Activated CD8-positive, alpha-beta memory T cell treated with anti-CD3 and anti-CD28 coated beads, Interleukin-2, amount 50 U/mL, for 4 hours (primary cell): ENCODE results near the gene TFB2M.
A peak's percentile ranks its signal among the peaks of the same experiment; 100 is the strongest.
"Not testable (repeated sequence)": the region's sequence is repeated elsewhere in the genome, so short reads cannot be mapped to it uniquely, and the experiment has no call there.

Source experiments
- DNase-seq: peaks from one replicate; pipeline ENCODE4 v3.0.0-alpha.2; 2020

Gene TFB2M

DNA sequence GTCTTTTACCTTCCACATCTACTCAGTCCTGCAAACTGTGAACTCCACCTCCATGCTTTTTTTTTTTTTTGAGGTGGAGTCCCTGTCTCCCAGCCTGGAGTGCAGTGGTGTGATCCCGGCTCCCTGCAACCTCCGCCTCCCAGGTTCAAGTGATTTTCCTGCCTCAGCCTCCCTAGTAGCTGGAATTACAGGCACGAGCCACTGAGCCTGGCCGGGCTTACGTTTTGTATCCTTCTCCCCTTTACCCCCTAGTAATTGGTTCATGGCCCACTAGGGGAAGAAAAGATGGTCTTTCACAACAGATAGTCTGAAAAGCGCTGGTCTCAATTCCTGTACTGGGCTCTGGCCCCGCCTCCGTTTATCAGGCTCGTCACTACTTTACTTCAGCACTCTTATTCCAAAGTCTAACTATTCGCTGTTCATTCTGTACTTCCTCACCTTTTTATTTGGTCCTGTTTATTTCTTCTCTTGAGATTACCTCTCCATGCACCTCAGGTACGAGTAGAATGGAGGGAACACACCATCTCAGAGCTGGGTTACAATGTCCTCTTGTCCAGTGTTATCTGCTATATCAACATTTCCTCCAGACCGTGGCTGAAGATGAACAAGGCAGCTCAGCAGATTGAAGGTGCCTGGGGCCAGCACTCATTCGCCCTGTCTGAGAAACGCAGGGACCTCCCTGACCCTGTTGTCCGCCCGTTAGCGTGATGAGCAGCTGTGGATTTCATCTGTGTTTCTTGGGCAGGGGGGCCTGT lies 16.4 kb upstream of the TFB2M start:
- no peak for DNase-seq

DNA sequence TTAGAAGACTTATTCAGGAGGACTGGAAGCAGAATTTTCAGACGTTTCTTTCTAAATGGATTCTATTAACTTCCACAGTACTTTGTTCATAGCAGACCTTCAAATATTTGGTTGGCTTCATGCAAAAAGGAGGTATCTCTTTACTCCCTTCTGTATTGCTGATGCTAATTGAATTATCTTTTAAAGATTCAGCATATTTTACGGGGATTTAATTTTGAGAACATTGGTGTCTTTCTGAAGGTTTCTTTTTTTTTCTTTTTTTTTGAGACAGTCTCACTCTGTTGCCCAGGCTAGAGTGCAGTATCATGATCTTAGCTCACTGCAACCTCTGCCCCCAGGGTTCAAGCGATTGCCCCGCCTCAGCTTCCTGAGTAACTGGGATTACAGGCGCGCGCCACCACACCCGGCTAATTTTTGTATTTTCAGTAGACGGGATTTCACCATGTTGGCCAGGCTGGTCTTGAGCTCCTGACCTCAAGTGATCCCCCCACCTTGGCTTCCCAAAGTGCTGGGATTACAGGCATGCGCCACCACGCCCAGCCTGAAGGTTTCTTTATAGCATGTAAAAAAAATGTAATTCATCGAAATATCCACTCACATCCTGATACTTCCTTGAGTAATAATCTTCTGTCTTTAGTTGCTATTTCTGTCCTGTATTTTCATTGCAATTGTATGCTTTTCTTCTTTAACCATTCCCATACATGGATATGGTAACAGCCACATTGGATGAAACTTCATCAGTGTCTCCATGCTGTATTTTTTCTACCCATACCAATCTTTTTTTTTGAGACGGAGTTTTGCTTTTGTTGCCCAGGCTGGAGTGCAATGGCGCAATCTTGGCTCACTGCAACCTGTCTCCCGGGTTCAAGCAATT lies 14.7 kb upstream of the TFB2M start:
- no peak for DNase-seq

DNA sequence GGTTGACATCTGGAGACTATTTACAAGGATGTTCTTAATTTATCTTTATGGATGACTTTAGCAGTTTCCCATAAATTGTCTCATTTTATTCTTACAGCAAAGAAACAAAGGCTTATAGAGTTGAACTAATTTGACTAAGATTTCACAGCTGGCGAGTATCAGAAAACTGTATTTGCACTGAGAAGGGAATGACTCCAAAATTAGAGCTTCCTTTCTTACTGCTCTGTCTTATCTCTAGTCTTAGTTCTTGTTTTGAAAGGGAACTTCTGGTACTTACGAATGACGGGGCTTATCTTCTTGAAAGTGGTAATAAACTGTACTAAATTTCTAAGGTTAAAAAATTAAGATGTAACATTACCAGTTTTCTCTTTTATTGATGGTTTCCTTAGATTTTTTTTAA lies 13.8 kb upstream of the TFB2M start:
- no peak for DNase-seq

DNA sequence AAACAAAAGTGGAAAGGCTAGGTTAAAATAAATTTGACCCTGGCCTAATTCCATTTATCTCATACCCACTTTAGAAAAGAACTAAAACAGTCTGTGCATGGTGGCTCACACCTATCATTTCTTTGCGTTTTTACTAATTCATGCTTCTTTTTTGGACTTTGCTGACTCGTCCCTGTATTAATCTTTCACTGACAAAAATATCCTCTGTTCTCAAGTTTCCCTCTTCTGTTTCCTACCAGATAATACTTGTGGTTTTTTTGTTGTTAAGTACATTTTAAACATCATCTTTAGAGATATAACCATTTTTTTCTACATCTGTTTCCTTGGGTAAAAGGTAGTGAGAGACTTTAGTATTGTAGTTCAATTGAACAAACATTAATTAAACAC lies 11.7 kb upstream of the TFB2M start:
- no peak for DNase-seq

DNA sequence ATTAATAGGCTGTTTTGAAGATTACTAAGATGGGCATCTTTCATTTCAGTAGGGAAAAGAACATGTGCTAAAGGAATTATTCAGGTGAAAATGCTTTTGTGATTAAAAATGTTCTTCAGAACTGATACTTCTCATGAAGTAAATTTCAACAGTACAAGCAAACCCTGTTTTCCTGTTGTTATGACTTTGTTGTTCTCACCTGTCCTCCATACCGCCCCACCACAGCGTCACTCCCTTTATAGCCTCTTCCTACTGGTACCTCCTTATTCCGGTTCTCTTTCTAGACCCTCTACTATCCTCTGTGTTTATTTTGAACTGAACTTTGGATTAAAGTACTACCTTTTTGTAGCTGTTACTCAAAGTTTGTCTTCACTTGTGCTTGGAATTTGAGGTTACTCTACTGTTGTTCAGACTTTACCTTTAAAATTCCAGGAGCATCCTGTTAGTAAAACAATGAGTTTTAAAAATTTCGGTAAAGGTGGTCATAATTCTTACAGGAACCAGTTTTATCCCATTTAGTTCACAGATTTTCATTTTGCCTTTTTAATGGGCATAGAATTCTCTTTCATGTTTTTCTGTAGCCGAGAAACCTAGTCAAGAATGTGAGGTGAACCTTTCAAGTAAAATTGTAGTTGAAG lies 11.1 kb upstream of the TFB2M start:
- no peak for DNase-seq

DNA sequence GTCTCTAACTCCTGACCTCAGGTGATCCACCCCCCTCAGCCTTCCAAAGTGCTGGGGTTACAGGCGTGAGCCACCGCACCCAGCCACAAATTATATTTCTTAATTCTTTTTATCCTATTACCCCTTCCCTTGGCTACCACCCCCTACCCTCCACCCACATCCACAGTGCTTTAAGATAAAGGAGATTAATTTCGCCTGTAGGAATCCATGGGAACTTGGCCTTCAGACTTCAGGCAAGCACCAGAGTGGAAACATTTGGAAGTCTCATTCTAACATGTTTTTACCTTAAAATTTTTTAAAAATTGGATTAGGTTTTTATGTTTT lies 10.6 kb upstream of the TFB2M start:
- DNase-seq, result no peak

DNA sequence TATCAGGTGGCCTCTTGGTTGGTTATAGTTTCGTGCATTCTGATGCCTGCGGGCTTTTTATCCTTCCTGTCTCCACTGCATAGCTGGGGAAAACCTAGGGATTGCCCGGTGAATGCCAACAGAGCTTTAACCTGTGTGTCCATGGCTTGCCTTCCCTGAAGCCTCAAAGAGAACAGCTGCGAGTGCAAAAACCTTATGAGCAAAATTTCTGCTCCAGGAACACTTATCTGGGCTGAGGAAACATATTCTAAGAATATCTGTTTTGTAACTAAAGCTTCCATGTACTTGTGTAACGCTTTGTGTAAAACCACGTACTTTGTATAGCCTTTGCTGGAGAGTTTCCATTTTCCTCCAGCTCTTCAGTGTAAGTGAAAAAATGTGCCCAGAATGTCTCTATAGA lies 7.4 kb upstream of the TFB2M start:
- no peak for DNase-seq

DNA sequence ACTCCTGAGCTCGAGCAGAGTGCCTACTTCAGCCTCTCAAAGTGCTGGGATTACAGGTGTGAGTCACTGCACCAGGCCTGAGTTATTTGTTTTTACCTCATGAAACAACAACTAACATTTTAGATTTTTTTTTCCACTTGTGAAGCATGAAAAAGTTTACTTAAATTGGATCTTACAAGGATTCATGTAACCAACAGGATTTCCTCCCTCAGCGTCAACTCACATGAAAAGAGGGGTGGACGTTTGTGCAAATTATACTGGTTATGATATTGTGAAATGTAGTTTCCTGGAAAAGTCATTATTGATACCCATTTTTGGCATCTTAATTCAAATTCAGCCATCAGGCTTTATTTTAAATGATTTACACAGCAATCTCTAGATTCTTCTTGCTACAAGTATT lies 6.7 kb upstream of the TFB2M start:
- DNase-seq, result no peak

DNA sequence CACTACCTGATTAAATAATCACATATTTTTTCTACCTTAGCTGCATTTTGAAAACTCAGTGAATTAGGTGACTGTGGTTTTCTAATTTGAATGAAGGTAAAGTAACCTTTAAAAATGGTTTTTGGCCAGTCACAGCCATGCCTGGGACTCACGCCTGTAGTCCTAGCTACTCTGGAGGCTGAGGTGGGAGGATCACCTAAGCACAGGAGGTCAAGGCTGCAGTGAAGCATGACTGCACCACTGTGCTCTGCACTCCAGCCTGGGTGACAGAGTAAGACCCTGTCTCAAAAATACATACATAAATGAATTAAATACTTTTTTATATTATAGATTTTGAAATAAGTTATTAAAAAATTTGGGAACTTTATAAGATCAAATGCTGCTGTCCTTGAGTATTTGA lies 5.9 kb upstream of the TFB2M start:
- DNase-seq, result no peak

DNA sequence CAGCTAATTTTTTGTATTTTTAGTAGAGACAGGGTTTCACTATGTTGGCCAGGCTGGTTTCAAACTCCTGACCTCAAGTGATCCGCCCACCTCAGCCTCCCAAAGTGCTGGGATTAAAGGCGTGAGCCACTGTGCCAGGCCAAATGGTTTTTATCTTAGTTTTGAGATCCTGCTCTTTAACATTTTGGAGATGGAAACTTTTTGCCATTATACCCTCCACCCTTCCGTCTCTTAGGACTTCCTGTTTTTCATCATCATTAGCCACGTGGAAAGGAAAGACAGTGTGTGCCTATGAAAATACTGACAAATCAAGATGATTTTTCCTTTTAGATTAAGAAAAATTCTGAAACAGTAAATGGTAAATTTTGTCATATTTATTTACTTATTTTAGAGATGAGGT lies 5.2 kb upstream of the TFB2M start:
- DNase-seq, result not testable (repeated sequence)

DNA sequence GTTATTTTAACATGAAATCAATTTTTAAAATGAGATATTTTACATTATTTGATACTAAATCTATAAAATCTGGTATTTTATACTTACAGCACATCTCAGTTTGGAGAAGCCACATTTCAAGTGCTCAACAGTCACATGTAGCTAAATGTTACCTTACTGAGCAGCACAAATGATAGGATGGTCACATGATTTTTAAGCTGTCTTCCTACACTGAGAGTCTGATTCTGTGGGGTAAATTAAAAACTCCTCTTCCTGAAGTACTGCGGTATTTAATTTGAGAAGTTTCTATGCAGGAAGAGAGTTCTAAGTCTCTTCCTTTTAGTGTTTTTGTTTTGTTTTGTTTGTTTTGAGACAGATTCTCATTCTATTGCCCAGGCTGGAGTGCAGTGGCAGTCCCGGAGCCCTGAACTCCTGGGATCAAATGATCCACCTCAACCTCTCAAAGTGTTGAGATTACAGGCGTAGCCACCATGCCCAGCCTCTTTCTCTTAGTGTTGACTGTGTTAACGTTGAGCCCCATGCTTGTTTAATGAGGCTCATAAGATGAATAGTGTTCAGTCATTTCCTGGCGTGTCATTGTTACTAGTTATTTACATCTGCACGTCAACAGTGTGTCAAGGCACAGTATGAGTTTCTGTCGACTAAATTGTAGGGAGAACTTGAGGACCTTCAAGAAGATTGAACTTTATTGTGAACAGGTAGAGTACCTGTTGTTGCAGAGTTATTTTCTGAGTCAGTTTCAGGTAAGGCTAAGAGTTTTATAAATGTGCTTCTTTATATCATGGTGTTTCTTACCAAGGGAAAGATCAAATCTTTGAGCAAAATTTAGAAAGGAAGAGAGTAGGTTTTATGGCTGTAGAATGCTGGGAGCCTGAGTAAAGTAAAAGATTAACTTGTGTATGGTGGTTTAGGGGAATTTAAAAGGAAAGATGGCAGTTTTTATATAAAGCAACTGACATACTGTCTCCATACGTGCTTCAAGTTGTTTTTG lies 3.5 kb upstream of the TFB2M start:
- DNase-seq, result no peak

DNA sequence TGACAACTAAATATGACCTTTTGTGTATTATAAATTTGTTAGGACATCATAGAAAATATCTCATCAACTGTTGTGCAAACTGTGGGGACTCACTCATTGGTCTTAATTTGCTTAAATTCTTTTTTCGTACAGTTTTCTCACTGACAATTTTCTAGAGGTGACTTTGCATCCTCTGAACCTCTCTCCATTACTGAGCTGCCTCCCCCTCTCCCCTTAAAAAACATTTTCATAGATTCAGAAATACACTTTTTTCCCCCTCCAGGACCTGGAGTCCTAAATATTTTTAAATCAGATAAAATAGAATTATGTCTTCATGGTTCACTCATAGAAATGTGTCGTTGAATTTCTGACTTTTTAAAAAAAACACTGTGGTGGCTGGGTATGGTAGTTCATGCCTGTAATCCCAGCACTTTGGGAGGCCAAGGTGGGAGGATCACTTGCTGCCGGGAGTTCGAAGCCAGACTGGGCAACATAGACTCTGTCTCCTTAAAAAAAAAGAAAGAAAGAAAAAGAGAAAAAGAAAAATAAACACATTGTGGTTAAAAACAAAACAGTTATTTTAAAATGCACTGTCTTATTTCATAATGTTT lies 1.7 kb upstream of the TFB2M start:
- no peak for DNase-seq

DNA sequence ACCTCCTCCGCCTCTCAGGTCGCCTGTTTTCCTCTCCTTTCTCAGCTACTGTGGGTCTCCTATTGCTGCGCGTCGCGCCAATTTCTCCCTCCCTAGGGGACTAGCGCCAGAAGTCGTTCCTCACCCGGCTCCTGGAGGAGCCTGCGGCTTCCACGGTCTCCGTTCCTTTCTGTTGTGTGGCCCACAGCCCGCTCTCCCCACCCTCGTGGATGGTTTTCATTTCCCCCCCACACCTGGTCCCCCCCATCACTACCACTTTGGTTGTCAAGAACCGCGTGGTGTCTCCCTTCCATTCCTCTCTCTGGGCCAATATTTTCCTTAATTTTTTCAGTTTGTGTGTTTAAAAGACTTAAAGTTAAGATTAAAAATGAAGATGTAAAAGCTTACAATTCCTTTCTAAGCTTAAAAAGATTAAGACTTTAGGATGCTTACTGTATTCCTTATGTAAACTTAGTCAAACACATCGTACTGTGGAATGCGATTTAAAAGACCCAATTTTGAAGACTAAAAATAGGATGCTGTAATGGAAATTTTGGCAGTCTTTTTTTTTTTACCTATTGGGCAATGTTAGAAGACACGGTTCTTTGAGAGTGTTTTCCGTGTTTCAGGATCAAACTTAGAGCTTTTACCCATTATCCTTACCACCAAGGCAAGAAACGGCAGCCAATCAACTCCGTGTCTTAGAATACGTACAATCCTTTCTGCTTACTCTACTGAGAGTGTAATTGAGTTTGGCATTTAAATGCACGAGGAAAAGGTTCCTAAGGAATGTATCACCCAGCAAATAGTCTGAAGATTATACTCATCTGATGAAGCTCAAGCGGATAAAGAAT lies 968 bp upstream of the TFB2M start:
- peak; percentile 48 for DNase-seq

DNA sequence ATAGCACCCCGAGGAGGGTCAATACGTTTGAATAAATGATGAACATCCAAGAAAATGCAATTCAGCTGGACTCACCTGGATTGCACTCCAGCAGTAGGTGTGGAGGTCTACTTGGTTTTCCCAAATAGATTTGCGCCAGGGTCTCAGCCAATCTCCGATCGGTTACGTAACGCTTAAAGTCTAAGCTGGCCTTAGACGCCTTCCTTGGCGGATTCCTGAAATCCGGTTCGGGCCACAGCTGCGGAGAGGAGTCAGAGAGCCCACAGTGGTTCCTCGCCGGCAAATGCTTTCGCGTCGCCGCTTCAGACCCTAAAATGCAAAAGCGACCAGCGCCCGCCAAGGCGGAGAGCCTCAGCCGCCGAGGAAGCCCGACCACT lies 322 bp downstream of the TFB2M start:
- DNase-seq, result no peak

DNA sequence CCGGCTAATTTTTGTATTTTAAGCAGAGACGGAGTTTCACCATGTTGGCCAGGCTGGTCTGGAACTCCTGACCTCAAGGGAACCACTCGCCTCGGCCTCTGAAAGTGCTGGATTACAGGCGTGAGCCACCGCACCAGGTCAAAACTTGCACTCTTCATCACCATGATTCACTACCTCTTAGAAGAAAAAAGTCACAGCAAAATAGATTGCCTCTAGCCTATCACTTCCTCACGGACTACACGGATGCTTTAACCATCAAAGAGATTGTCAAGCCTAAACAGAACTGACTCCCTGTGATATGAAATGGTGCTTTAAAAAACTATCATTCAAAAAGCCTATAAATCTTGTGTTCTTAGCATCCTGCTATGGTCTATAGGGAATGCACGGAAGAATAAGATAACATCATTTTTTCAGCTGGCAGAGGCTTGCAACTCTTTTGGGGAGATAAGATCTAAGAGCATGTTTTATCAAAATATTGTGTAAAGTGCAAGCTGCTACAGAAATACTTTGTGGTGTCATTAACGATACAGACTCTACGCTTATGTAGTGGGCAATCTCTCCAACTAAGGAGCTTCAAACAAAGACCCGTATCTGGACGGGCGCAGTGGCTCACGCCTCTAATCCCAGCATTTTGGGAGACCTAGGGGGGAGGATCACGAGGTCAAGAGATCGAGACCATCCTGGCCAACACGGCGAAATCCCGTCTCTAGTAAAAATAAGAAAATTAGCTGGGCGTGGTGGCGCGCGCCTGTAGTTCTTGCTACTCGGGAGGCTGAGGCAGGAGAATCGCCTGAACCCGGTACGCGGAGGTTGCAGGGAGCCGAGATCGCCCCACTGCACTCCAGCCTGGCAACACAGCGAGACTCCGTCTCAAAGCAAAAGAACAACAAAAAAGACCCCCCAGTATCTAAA lies 966 bp downstream of the TFB2M start:
- DNase-seq, result no peak

DNA sequence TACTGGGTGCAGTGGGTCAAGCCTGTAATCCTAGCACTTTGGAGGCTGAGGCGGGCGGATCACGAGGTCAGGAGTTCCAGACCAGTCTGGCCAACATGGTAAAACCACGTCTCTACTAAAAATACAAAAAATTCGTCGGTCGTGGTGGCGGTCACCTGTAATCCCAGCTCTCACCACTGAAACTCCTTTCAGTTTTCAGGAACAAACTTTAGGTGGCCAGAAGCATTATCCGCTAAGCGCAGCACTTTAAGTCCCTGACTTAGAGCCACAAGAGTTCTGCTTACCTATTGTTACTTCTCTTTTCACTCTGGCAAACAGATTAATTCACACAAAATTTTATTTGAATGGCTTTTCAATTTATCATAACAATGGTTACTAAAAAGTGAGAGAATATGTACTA lies 5.2 kb downstream of the TFB2M start:
- not testable (repeated sequence) for DNase-seq

DNA sequence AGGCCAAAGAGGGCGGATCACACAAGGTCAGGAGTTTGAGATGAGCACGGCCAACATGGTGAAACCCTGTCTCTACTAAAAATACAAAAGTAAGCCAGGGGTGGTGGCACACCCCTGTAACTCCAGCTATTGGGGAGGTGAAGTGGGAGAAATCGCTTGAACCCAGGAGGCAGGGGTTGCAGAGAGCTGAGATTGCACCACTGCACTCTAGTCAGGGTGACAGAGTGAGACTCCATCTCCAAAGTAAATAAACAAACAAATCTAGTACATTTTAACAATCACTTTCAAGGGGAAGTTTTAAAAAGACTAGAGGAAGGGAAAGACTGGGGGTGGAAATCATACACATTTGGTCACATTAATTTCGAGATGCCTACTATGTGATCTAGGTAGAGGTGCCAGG lies 6.8 kb downstream of the TFB2M start:
- no peak for DNase-seq

DNA sequence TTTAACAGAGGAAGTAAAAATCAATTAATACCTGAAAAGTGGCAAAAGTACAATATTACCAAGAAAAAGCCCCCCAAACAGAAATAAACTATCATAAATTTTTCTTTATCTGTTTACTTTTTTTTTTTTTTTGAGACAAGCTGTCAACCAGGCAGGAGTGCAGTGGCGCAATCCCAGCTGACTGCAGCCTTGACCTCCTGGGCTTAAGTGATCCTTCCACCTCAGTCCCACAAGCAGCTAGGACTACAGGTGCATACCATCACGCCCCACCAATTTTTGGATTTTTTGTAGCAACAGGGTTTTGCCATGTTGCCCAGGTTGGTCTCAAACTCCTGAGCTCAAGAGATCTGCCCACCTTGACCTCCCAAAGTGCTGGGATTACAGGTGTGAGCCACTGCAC lies 8.0 kb downstream of the TFB2M start:
- no peak for DNase-seq

DNA sequence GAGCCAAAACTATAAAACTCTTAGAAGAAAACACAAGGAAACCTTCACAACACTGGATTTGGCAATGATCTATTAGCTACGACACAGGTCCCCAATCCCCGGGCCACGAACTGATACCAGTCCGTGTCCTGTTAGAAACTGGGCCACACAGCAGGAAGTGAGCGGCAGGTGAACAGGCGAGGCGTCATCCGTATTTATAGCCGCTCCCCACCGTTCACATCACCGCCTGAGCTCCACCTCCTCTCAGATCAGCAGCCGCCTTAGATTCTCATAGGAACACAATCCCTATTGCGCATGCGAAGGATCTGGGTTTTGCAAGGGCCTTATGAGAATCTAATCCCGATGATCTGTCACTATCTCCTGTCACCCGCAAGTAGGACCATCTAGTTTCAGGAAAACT lies 11.9 kb downstream of the TFB2M start:
- no peak for DNase-seq

DNA sequence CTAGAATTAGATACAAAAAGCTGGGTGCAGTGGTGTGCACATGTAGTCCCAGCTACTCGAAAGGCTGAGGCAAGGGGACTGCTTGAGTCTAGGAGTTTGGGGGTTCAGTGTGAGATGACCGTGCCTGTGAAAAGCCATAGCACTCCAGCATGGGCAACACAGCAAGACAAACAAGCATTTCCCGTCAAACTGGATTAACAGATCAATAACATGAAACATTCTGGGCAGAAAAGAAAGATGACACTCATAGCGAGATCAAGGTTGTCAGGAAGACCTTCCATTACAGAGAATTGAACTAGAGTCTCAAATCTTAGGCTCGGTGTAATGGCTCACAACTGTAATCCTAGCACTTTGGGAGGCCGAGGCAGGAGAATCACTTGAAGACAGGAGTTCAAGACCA lies 14.0 kb downstream of the TFB2M start:
- DNase-seq, result no peak

DNA sequence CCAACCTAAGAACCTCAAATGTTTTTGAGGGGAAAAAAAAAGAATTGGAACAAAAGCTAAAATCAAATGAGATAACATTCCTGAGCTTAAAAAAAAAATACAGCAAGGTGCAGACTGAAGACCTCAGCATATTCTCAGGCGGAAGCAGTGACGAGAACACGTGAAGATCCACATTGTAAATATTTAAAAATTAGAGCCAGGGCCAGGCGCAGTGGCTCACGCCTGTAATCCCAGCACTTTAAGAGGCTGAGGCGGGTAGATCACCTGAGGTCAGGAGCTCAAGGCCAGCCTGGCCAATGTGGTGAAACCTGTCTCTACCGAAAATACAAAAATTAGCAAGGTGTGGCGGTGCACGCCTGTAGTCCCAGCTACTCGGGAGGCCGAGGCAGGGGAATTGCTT lies 15.7 kb downstream of the TFB2M start:
- DNase-seq, result no peak
